DOHH2 (cell line): ENCODE measurements around the gene ZNF501.
A peak's percentile ranks its signal among the peaks of the same experiment; 100 is the strongest.

Experiments
- H3F3A ChIP-seq: fragments of 200-600 bp; sonication (generic), shearing (Covaris generic); 2 replicates; pipeline ENCODE4 v1.6.0; 2016; ENCODE audit warnings: antibody characterized with exemption, mild to moderate bottlenecking; ENCODE audit not compliant: control insufficient read depth, insufficient read depth
- H3K27ac ChIP-seq: fragments of 200-600 bp; sonication (generic); 2 replicates; pipeline ENCODE4 v1.5.1; 2014; ENCODE audit warnings: low read depth, mild to moderate bottlenecking, low read length, moderate library complexity
- H3K27me3 ChIP-seq: fragments of 200-600 bp; sonication (generic); 2 replicates; pipeline ENCODE4 v1.6.1; 2014; ENCODE audit warnings: mild to moderate bottlenecking, low read length, mixed read lengths; ENCODE audit not compliant: control insufficient read depth
- H3K36me3 ChIP-seq: fragments of 200-600 bp; sonication (generic); 2 replicates; pipeline ENCODE4 v1.6.1; 2014; ENCODE audit warnings: mild to moderate bottlenecking, low read length, moderate library complexity, mixed read lengths; ENCODE audit not compliant: control insufficient read depth
- H3K4me1 ChIP-seq: fragments of 200-600 bp; sonication (generic); 2 replicates; pipeline ENCODE4 v1.6.1; 2014; ENCODE audit warnings: mild to moderate bottlenecking, low read length, mixed read lengths; ENCODE audit not compliant: control insufficient read depth
- H3K4me2 ChIP-seq: fragments of 200-600 bp; sonication (generic); 2 replicates; pipeline ENCODE4 v1.6.0; 2014; ENCODE audit warnings: mild to moderate bottlenecking, low read length, moderate library complexity
- H3K4me3 ChIP-seq: fragments of 200-600 bp; sonication (generic); 2 replicates; pipeline ENCODE4 v1.5.1; 2014; ENCODE audit warnings: mild to moderate bottlenecking, low read length, mixed read lengths
- H3K79me2 ChIP-seq: fragments of 200-600 bp; sonication (generic); 2 replicates; pipeline ENCODE4 v1.6.1; 2014; ENCODE audit warnings: mild to moderate bottlenecking, low read length, mixed read lengths; ENCODE audit not compliant: control insufficient read depth
- H3K9me2 ChIP-seq: fragments of 200-600 bp; sonication (generic); replicated peaks from 2 replicates; pipeline ENCODE4 v1.6.1; 2014; ENCODE audit warnings: mild to moderate bottlenecking, low read length, mixed read lengths; ENCODE audit not compliant: control insufficient read depth
- H3K9me3 ChIP-seq: fragments of 200-600 bp; sonication (generic); 2 replicates; pipeline ENCODE4 v1.6.1; 2014; ENCODE audit warnings: antibody characterized with exemption, low read length, mixed read lengths; ENCODE audit not compliant: control insufficient read depth, insufficient read depth
- H4K20me1 ChIP-seq: fragments of 200-600 bp; sonication (generic); 2 replicates; pipeline ENCODE4 v1.6.0; 2014; ENCODE audit warnings: low read depth, mild to moderate bottlenecking, antibody characterized with exemption, low read length, moderate library complexity; ENCODE audit not compliant: control insufficient read depth, insufficient read depth
- CTCF ChIP-seq: fragments of 200-600 bp; sonication (generic); IDR thresholded peaks from one replicate; pipeline ENCODE4 v1.5.1; 2014; ENCODE audit warnings: antibody characterized with exemption, mild to moderate bottlenecking, low read depth, low read length; ENCODE audit not compliant: poor library complexity, severe bottlenecking
- EZH2phosphoT487 ChIP-seq: fragments of 200-600 bp; sonication (generic); IDR thresholded peaks from 2 replicates; pipeline ENCODE4 v1.6.1; 2017; ENCODE audit warnings: borderline replicate concordance, mild to moderate bottlenecking, antibody characterized with exemption, low read length, moderate library complexity, mixed read lengths

ZNF501 gene

GRCh38 chr3:44762690-44763089 is 33.3 kb downstream of the ZNF501 start:
- Histone ChIP-seq H3K9me2 (no peaks in the 10 kb centered on the region), H3F3A (no peaks in the 10 kb centered on the region), H3K27ac (no peak overlapping the region), H3K9me3 (peaks cover 20% of the 10 kb centered on the region), H3K4me3 (peak overlapping the region; percentile 94), H3K36me3 (peaks cover 73% of the 10 kb centered on the region), H4K20me1 (no peaks in the 10 kb centered on the region), H3K4me2 (peak overlapping the region; percentile 83), H3K79me2 (peaks cover 94% of the 10 kb centered on the region), H3K27me3 (no peaks in the 10 kb centered on the region), H3K4me1 (peaks cover 11% of the 10 kb centered on the region)
- no peak for TF ChIP-seq CTCF
- TF ChIP-seq EZH2phosphoT487, result no peak

GRCh38 chr3:44764248-44764647 is 34.8 kb downstream of the ZNF501 start:
- H3K36me3 ChIP-seq, result peaks cover 68% of the 10 kb centered on the region
- no peaks in the 10 kb centered on the region for H4K20me1 ChIP-seq
- H3K27me3 ChIP-seq, result no peaks in the 10 kb centered on the region
- peaks cover 11% of the 10 kb centered on the region for H3K4me1 ChIP-seq
- no peak for TF ChIP-seq CTCF
- no peak for TF ChIP-seq EZH2phosphoT487
- no peaks in the 10 kb centered on the region for H3F3A ChIP-seq
- H3K79me2 ChIP-seq, result peaks cover 94% of the 10 kb centered on the region
- H3K9me3 ChIP-seq, result peaks cover 18% of the 10 kb centered on the region
- no peaks in the 10 kb centered on the region for H3K9me2 ChIP-seq
- no peak overlapping the region for H3K4me2 ChIP-seq
- H3K4me3 ChIP-seq, result no peak overlapping the region
- no peak overlapping the region for H3K27ac ChIP-seq

- no peaks in the 10 kb centered on the region for H4K20me1 ChIP-seq
- peaks cover 28% of the 10 kb centered on the region for H3K9me3 ChIP-seq
- H3K79me2 ChIP-seq, result peaks cover 73% of the 10 kb centered on the region
- H3K4me3 ChIP-seq, result no peak overlapping the region
- no peaks in the 10 kb centered on the region for H3K9me2 ChIP-seq
- H3K4me1 ChIP-seq, result no peaks in the 10 kb centered on the region
- no peaks in the 10 kb centered on the region for H3K27me3 ChIP-seq
- H3K4me2 ChIP-seq, result no peak overlapping the region
- no peaks in the 10 kb centered on the region for H3F3A ChIP-seq
- peaks cover 80% of the 10 kb centered on the region for H3K36me3 ChIP-seq
- no peak overlapping the region for H3K27ac ChIP-seq
- TF ChIP-seq EZH2phosphoT487, result no peak
- no peak for TF ChIP-seq CTCF
Observed at GRCh38 chr3:44771424-44772098, 42.1 kb downstream of the ZNF501 start.
